GM12878 (cell line): ENCODE measurements around the gene SKIC8. TPM values are rescaled to one million over a fixed set of nuclear protein-coding genes. Genes with fewer than 3 reads are reported as not detected.

ENCODE experiments used
- ATAC-seq: fragments of 200-7000 bp; cut with Tn5 transposase; 3 replicates; pipeline ENCODE4 v1.9.1; 2020; ENCODE audit warnings: mild to moderate bottlenecking, moderate library complexity
- BruUV-seq: library from RNA; stranded (reverse); fragments of 400-500 nt; replicated peaks from 2 replicates; lab custom pipeline; 2021; lab: Mats Ljungman, UMichigan
- CTCF ChIA-PET: fragments of 300-600 bp; sonication (Branson Sonifier 250); formaldehyde crosslinking; extraction: SDS; loops from one replicate; lab custom pipeline; 2021; ENCODE audit warnings: inconsistent platforms; lab: Yijun Ruan, JAX
- POLR2A ChIA-PET: fragments of 350-600 bp; formaldehyde crosslinking; extraction: SDS; loops from one replicate; lab custom pipeline; 2021; ENCODE audit warnings: inconsistent platforms; lab: Charles Lee
- RAD21 ChIA-PET: fragments of 300-600 bp; sonication (Branson Sonifier 250); formaldehyde crosslinking; loops from one replicate; lab custom pipeline; 2023; ENCODE audit warnings: antibody characterized with exemption; ENCODE audit not compliant: unreplicated experiment; lab: Charles Lee
- SMC1A ChIA-PET: fragments of 300-600 bp; sonication (Branson Sonifier 250); formaldehyde crosslinking; loops from one replicate; lab custom pipeline; 2023; ENCODE audit not compliant: unreplicated experiment, uncharacterized antibody; lab: Charles Lee
- DNase-seq: peaks from one replicate; pipeline ENCODE4 v3.0.0-alpha.2; 2011; ENCODE audit warnings: low read depth, low spot score
- FAIRE-seq: peaks from 3 replicates; lab custom pipeline; 2011; peaks lifted over from hg19 to GRCh38; lab: Jason Lieb, UNC
- H2AFZ ChIP-seq: 2 replicates; pipeline ENCODE4 v1.6.0; 2011; ENCODE audit warnings: low read depth, low read length, control low read depth; ENCODE audit not compliant: control insufficient read depth
- H3K27ac ChIP-seq: 2 replicates; pipeline ENCODE4 v1.5.1; 2011; ENCODE audit warnings: control low read depth; ENCODE audit not compliant: control insufficient read depth, insufficient read depth
- H3K27me3 ChIP-seq, 2 experiments: replicated peaks in 1 of 2; 2 replicates each; pipeline versions ENCODE4 v1.6.0 to v1.6.1; 2011; ENCODE audit warnings: low read length in 1 of 2; ENCODE audit not compliant: control insufficient read depth in 2 of 2, insufficient read depth in 2 of 2
- H3K36me3 ChIP-seq, 2 experiments: 2 replicates each; pipeline ENCODE4 v1.5.1; 2011; ENCODE audit warnings: low read length in 1 of 2; ENCODE audit not compliant: control insufficient read depth in 2 of 2, insufficient read depth in 2 of 2
- H3K4me1 ChIP-seq: 2 replicates; pipeline ENCODE4 v1.6.1; 2011; ENCODE audit warnings: mild to moderate bottlenecking, low read length, moderate library complexity, mixed read lengths; ENCODE audit not compliant: control insufficient read depth, insufficient read depth
- H3K4me2 ChIP-seq: 2 replicates; pipeline ENCODE4 v1.6.0; 2011; ENCODE audit warnings: control low read depth; ENCODE audit not compliant: control insufficient read depth, insufficient read depth
- H3K4me3 ChIP-seq: fragments of 200-600 bp; sonication (generic); 2 replicates; pipeline ENCODE4 v1.5.1; 2016
- H3K79me2 ChIP-seq: 2 replicates; pipeline ENCODE4 v1.6.0; 2011; ENCODE audit warnings: low read length; ENCODE audit not compliant: control insufficient read depth, insufficient read depth
- H3K9ac ChIP-seq: 2 replicates; pipeline ENCODE4 v1.8.0; 2011; ENCODE audit warnings: low read length, control low read depth, mixed read lengths; ENCODE audit not compliant: control insufficient read depth, insufficient read depth
- H3K9me3 ChIP-seq: replicated peaks from 3 replicates; pipeline ENCODE4 v1.5.1; 2011; ENCODE audit warnings: mild to moderate bottlenecking, low read length; ENCODE audit not compliant: control insufficient read depth, insufficient read depth
- H4K20me1 ChIP-seq: 2 replicates; pipeline ENCODE4 v1.6.0; 2011; ENCODE audit not compliant: control insufficient read depth, insufficient read depth
- IKZF1 ChIP-seq: fragments of 450-650 bp; conservative IDR thresholded peaks from 2 replicates; pipeline ENCODE4 v1.6.1; 2017; ENCODE audit warnings: antibody characterized with exemption, mild to moderate bottlenecking
- MYB ChIP-seq: fragments of 150-350 bp; IDR thresholded peaks from 2 replicates; pipeline ENCODE4 v1.6.1; 2014; ENCODE audit warnings: mild to moderate bottlenecking, low read depth, low read length, borderline replicate concordance
- SMARCA5 ChIP-seq: fragments of 450-650 bp; IDR thresholded peaks from 2 replicates; pipeline ENCODE4 v1.6.1; 2017; ENCODE audit warnings: mild to moderate bottlenecking
- SP1 ChIP-seq: IDR thresholded peaks from one replicate; pipeline ENCODE4 v1.6.1; 2011; ENCODE audit warnings: low read depth, low read length
- SPI1 ChIP-seq: IDR thresholded peaks from 2 replicates; pipeline ENCODE4 v1.6.1; 2011; ENCODE audit warnings: low read depth, mild to moderate bottlenecking, low read length, moderate library complexity, borderline replicate concordance; ENCODE audit not compliant: insufficient read depth
- WGBS: methylation state at CpG from one replicate; pipeline ENCODE4 v1.1.6; 2016; ENCODE audit warnings: low lambda C conversion rate; ENCODE audit not compliant: insufficient replicate concordance, insufficient coverage; ENCODE audit errors: missing lambda C conversion rate; 5-methylcytosine and 5-hydroxymethylcytosine counted together
- in situ Hi-C: fragments of 300-500 bp; cut with MboI; formaldehyde crosslinking; loops from 9 replicates; pipeline ENCODE4 v1.14.3; 2018; ENCODE audit warnings: mixed read lengths
- intact Hi-C: fragments of 100-400 bp; cut with micrococcal nuclease; formaldehyde crosslinking; loops from one replicate; pipeline ENCODE4 v1.14.2; 2022; ENCODE audit not compliant: unreplicated experiment
- polyA plus RNA-seq, 11 experiments: library from polyadenylated mRNA; depleted of rRNA in 4 of 11; unstranded in 6 of 11; stranded (reverse) in 5 of 11; fragments of >200 nt; fragmentation: Nextera tagmentation in 4 of 11; fragmentation: Illumina TruSeq in 1 of 11; extraction: Ambion mirVana in 4 of 11; extraction: Trizol in 1 of 11; gene quantifications; 1 replicate in 1 of 11; 2 replicates in 10 of 11; pipeline versions ENCODE4 v1.2.1 to v1.2.3, GENCODE V29; 2011 to 2016; ENCODE audit warnings: inconsistent platforms in 2 of 11, missing spikeins in 2 of 11, low read depth in 1 of 11
- total RNA-seq, 4 experiments: library from RNA; depleted of rRNA in 3 of 4; stranded (reverse); fragments of >200 nt in 3 of 4; fragmentation: Illumina TruSeq in 1 of 4; extraction: Trizol in 1 of 4; gene quantifications; 2 replicates each; pipeline versions ENCODE4 v1.2.1 to v1.2.3, GENCODE V29; 2013 to 2021

The SKIC8 gene
- total and polyA plus RNA-seq, 10 of the 15 experiments (the other 5 are each of a cell fraction or from before 2014, with no cell fraction given), result 57.0 to 288 (median 128) TPM

GRCh38 chr15:78347586-78348543 lies 48.5 kb upstream of the SKIC8 start:
- intact Hi-C loops (no loop called here), in situ Hi-C loops (no loop called here)
- RAD21 ChIA-PET, result no interaction called here
- H3K4me3 ChIP-seq, result no peak overlapping the region
- no peak overlapping the region for H3K4me2 ChIP-seq
- FAIRE-seq (no peak), ATAC-seq (no peak), DNase-seq (no peak)
- no peak overlapping the region for H3K9ac ChIP-seq
- BruUV-seq, result no TSS peak
- SMC1A ChIA-PET, result interaction anchor here (0.7 kb wide), 1 partner anchor 382 kb away, joined by 3 read pairs; no protein-coding TSS in a partner anchor
- TF ChIP-seq MYB (no peak), IKZF1 (no peak), SP1 (no peak)
- no peak overlapping the region for H3K27ac ChIP-seq
- no peaks in the 10 kb centered on the region for H3K79me2 ChIP-seq
- CTCF ChIA-PET, result no interaction called here
- WGBS, result 40% methylated on average over 17 of the region's 17 CpGs
- H4K20me1 ChIP-seq, result no peaks in the 10 kb centered on the region
- no peak overlapping the region for H2AFZ ChIP-seq
- H3K27me3 ChIP-seq, result peaks cover 0 to 1% of the 10 kb centered on the region in 2 experiments; a peak in 3 of 4 replicates
- no peaks in the 10 kb centered on the region for H3K36me3 ChIP-seq
- POLR2A ChIA-PET, result no interaction called here
- no peaks in the 10 kb centered on the region for H3K4me1 ChIP-seq
- H3K9me3 ChIP-seq, result no peaks in the 10 kb centered on the region; the same call in 2 of the 3 replicates

GRCh38 chr15:78345396-78346125 lies 46.2 kb upstream of the SKIC8 start:
- Histone ChIP-seq H3K9ac (no peak overlapping the region), H3K27ac (no peak overlapping the region), H3K4me3 (no peak overlapping the region), H2AFZ (no peak overlapping the region), H3K36me3 (no peaks in the 10 kb centered on the region), H3K79me2 (no peaks in the 10 kb centered on the region), H4K20me1 (no peaks in the 10 kb centered on the region), H3K27me3 (peaks cover 7 to 9% of the 10 kb centered on the region in 2 experiments), H3K9me3 (no peaks in the 10 kb centered on the region), H3K4me1 (no peaks in the 10 kb centered on the region), H3K4me2 (no peak overlapping the region)
- DNase-seq (no peak), FAIRE-seq (no peak), ATAC-seq (no peak)
- WGBS, result 48% methylated on average over 9 of the region's 9 CpGs
- CTCF ChIA-PET, result no interaction called here
- BruUV-seq, result no TSS peak
- intact Hi-C loops (no loop called here), in situ Hi-C loops (no loop called here)
- POLR2A ChIA-PET, result no interaction called here
- SMC1A ChIA-PET, result interaction anchor here (1.2 kb wide), 1 partner anchor 12 kb away, joined by 3 read pairs; no protein-coding TSS in a partner anchor
- RAD21 ChIA-PET, result no interaction called here
- TF ChIP-seq SMARCA5 (no peak), SPI1 (no peak)
